ENCODE data around the gene ABCC4.

- no peak for TF ChIP-seq EZH2phosphoT487 (IDR thresholded peaks at IDR 0.05; ENCODE audit: low read depth, severe bottlenecking, unreplicated experiment)
- TF ChIP-seq CTCF (IDR thresholded peaks at IDR 0.05; ENCODE audit: poor library complexity), result no peak
- no peak for TF ChIP-seq EZH2 (IDR thresholded peaks at IDR 0.05; ENCODE audit: borderline replicate concordance)
These were observed 146.8 kb downstream of the ABCC4 start for GRCh38 chr13:95154413-95154886.

All from hepatocyte (in vitro differentiated cells).